GM21528 (cell line): ENCODE data around the gene EPHA8.

Source experiments
- ATAC-seq: cut with Tn5 transposase; IDR thresholded peaks from one replicate; pipeline ENCODE4 v1.9.1; 2021; ENCODE audit warnings: mild to moderate bottlenecking, moderate library complexity; ENCODE audit not compliant: unreplicated experiment, low FRiP score

Gene EPHA8

GRCh38 chr1:22535399-22535798 lies 27.9 kb upstream of the EPHA8 start:
- no peak for ATAC-seq

GRCh38 chr1:22536506-22536905 lies 26.8 kb upstream of the EPHA8 start:
- ATAC-seq, result no peak

GRCh38 chr1:22537441-22538139 lies 25.7 kb upstream of the EPHA8 start:
- no peak for ATAC-seq

- ATAC-seq, result no peak
These were observed 23.7 kb upstream of the EPHA8 start for GRCh38 chr1:22539510-22540118.

GRCh38 chr1:22540337-22540736 lies 23.0 kb upstream of the EPHA8 start:
- no peak for ATAC-seq

- no peak for ATAC-seq
These were observed 20.4 kb upstream of the EPHA8 start for GRCh38 chr1:22542886-22543285.

GRCh38 chr1:22543679-22544078 lies 19.6 kb upstream of the EPHA8 start:
- no peak for ATAC-seq

GRCh38 chr1:22544606-22545005 lies 18.7 kb upstream of the EPHA8 start:
- ATAC-seq, result no peak

- no peak for ATAC-seq
These were observed 18.1 kb upstream of the EPHA8 start for GRCh38 chr1:22545141-22545540.

- no peak for ATAC-seq
These were observed 16.0 kb upstream of the EPHA8 start for GRCh38 chr1:22547186-22547817.

- ATAC-seq, result no peak
These were observed 15.3 kb upstream of the EPHA8 start for GRCh38 chr1:22547818-22548462.

GRCh38 chr1:22550021-22550420 lies 13.3 kb upstream of the EPHA8 start:
- ATAC-seq, result no peak

GRCh38 chr1:22551591-22551990 lies 11.7 kb upstream of the EPHA8 start:
- no peak for ATAC-seq

- no peak for ATAC-seq
These were observed 11.3 kb upstream of the EPHA8 start for GRCh38 chr1:22552021-22552420.

GRCh38 chr1:22553104-22553880 lies 10.0 kb upstream of the EPHA8 start:
- no peak for ATAC-seq

- no peak for ATAC-seq
These were observed 9.2 kb upstream of the EPHA8 start for GRCh38 chr1:22553991-22554522.

GRCh38 chr1:22555371-22555656 lies 8.0 kb upstream of the EPHA8 start:
- no peak for ATAC-seq

GRCh38 chr1:22556391-22557104 lies 6.7 kb upstream of the EPHA8 start:
- ATAC-seq, result no peak

- no peak for ATAC-seq
These were observed 5.8 kb upstream of the EPHA8 start for GRCh38 chr1:22557341-22557950.
